Measurements from ENCODE around the gene GLI2. TPM values are rescaled to one million over a fixed set of nuclear protein-coding genes. Genes with fewer than 3 reads are reported as not detected.

GLI2 gene
- total RNA-seq, 1 donor: 10.1 TPM

- peaks cover 56% of the 10 kb centered on the region for H3K4me1 ChIP-seq (ENCODE audit: insufficient read depth, low read length)
- no peak for DNase-seq (ENCODE audit: insufficient read length, low spot score, missing footprints)
- H3K9me3 ChIP-seq (ENCODE audit: low read depth, low read length): no peaks in the 10 kb centered on the region
Measured at GRCh38 chr2:120760446-120761135, 24.9 kb downstream of the GLI2 start.

GRCh38 chr2:120761164-120761861 lies 25.6 kb downstream of the GLI2 start:
- Histone ChIP-seq H3K27me3 (ENCODE audit: insufficient read depth, low read length) (no peaks in the 10 kb centered on the region), H3K4me2 (ENCODE audit: insufficient read depth, low read length) (no peak overlapping the region), H3K9me3 (ENCODE audit: low read depth, low read length) (no peaks in the 10 kb centered on the region), H3K4me3 (ENCODE audit: insufficient read depth, low read length) (no peak overlapping the region), H3K4me1 (ENCODE audit: insufficient read depth, low read length) (peaks cover 59% of the 10 kb centered on the region), H2AFZ (ENCODE audit: low read length) (no peak overlapping the region), H3K27ac (ENCODE audit: low read depth, low read length) (no peak overlapping the region), H3K36me3 (ENCODE audit: insufficient read depth, low read length) (peaks cover 4% of the 10 kb centered on the region), H3K79me2 (ENCODE audit: insufficient read depth, low read length) (peaks cover 98% of the 10 kb centered on the region), H4K20me1 (ENCODE audit: insufficient read depth, low read length) (peaks cover 18% of the 10 kb centered on the region)
- no peak for DNase-seq (ENCODE audit: insufficient read length, low spot score, missing footprints)
- no peak for TF ChIP-seq CTCF (IDR thresholded peaks at IDR 0.05; ENCODE audit: extremely low read depth, low read depth, low read length)

More at GRCh38 chr2:120760446-120761135, 24.9 kb downstream of the GLI2 start:
- Histone ChIP-seq H3K36me3 (ENCODE audit: insufficient read depth, low read length) (peaks cover 4% of the 10 kb centered on the region), H3K27me3 (ENCODE audit: insufficient read depth, low read length) (no peaks in the 10 kb centered on the region), H3K4me2 (ENCODE audit: insufficient read depth, low read length) (no peak overlapping the region), H3K27ac (ENCODE audit: low read depth, low read length) (peak overlapping the region; percentile 3), H3K4me3 (ENCODE audit: insufficient read depth, low read length) (no peak overlapping the region), H3K79me2 (ENCODE audit: insufficient read depth, low read length) (peaks cover 97% of the 10 kb centered on the region), H4K20me1 (ENCODE audit: insufficient read depth, low read length) (peaks cover 18% of the 10 kb centered on the region), H2AFZ (ENCODE audit: low read length) (no peak overlapping the region)
- no peak for TF ChIP-seq CTCF (IDR thresholded peaks at IDR 0.05; ENCODE audit: extremely low read depth, low read depth, low read length)

- Histone ChIP-seq H3K27ac (ENCODE audit: low read depth, low read length) (no peak overlapping the region), H2AFZ (ENCODE audit: low read length) (no peak overlapping the region), H3K4me3 (ENCODE audit: insufficient read depth, low read length) (no peak overlapping the region), H3K4me1 (ENCODE audit: insufficient read depth, low read length) (peaks cover 65% of the 10 kb centered on the region), H3K36me3 (ENCODE audit: insufficient read depth, low read length) (peaks cover 4% of the 10 kb centered on the region), H3K4me2 (ENCODE audit: insufficient read depth, low read length) (no peak overlapping the region), H3K27me3 (ENCODE audit: insufficient read depth, low read length) (no peaks in the 10 kb centered on the region), H3K79me2 (ENCODE audit: insufficient read depth, low read length) (peaks cover 98% of the 10 kb centered on the region), H3K9me3 (ENCODE audit: low read depth, low read length) (no peaks in the 10 kb centered on the region), H4K20me1 (ENCODE audit: insufficient read depth, low read length) (peaks cover 18% of the 10 kb centered on the region)
- no peak for DNase-seq (ENCODE audit: insufficient read length, low spot score, missing footprints)
- TF ChIP-seq CTCF (IDR thresholded peaks at IDR 0.05; ENCODE audit: extremely low read depth, low read depth, low read length): no peak
Measured at GRCh38 chr2:120761911-120762310, 26.2 kb downstream of the GLI2 start.

- DNase-seq (ENCODE audit: insufficient read length, low spot score, missing footprints): no peak
- H2AFZ ChIP-seq (ENCODE audit: low read length): no peak overlapping the region
- H3K9me3 ChIP-seq (ENCODE audit: low read depth, low read length): no peaks in the 10 kb centered on the region
- no peak overlapping the region for H3K4me3 ChIP-seq (ENCODE audit: insufficient read depth, low read length)
- TF ChIP-seq CTCF (IDR thresholded peaks at IDR 0.05; ENCODE audit: extremely low read depth, low read depth, low read length): no peak
- H3K4me2 ChIP-seq (ENCODE audit: insufficient read depth, low read length): no peak overlapping the region
- H3K27ac ChIP-seq (ENCODE audit: low read depth, low read length): no peak overlapping the region
- peaks cover 62% of the 10 kb centered on the region for H3K4me1 ChIP-seq (ENCODE audit: insufficient read depth, low read length)
- peaks cover 100% of the 10 kb centered on the region for H3K79me2 ChIP-seq (ENCODE audit: insufficient read depth, low read length)
- H4K20me1 ChIP-seq (ENCODE audit: insufficient read depth, low read length): peaks cover 18% of the 10 kb centered on the region
- peaks cover 4% of the 10 kb centered on the region for H3K36me3 ChIP-seq (ENCODE audit: insufficient read depth, low read length)
- H3K27me3 ChIP-seq (ENCODE audit: insufficient read depth, low read length): no peaks in the 10 kb centered on the region
Measured at GRCh38 chr2:120762341-120763061, 26.8 kb downstream of the GLI2 start.
